Adrenal gland (tissue), 5 donors: Measurements from ENCODE around the gene NF1.

Source experiments
- POLR2A ChIP-seq, 2 donors: fragments of 450-650 bp; IDR thresholded peaks; one replicate each; pipeline ENCODE4 v1.6.1; 2017; ENCODE audit warnings: antibody characterized with exemption in 2 of 2, mild to moderate bottlenecking in 2 of 2, moderate library complexity in 1 of 2
- TF ChIP-seq, protein P1 (sequence below), 6 experiments: fragments of 450-650 bp in 4 of 6; fragments of 200-600 bp in 2 of 6; sonication (generic) in 1 of 6; IDR thresholded peaks; 1 replicate in 5 of 6; 2 replicates in 1 of 6; pipeline versions ENCODE4 v1.5.1 to v1.8.0; 2016 to 2021; ENCODE audit warnings: antibody characterized with exemption in 6 of 6, mild to moderate bottlenecking in 2 of 6, moderate library complexity in 1 of 6
- donor health status: DM: no; HTN: no; CAD: no.

DNA sequence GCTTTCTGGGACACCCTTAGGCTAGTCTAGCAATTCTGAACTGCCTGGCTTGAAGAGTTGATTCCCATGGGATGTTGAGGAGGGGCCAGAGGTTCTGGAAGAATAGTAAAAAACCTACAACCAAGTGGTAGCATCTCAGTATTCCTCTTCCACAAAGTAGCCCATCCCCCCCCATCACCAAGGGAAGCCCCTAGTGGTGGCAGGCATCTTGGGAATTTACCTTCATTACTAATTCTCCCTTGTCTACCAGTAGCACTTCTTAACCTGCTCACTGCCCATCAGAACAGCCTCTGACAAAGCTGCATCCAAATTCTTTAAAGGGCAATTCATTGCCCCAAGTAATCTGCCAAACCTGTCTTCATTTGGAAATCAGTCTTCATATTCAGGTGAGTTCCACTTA, 283.9 kb downstream of the NF1 start:
- TF ChIP-seq POLR2A (IDR thresholded peaks at IDR 0.05), result no peak
- TF ChIP-seq, protein P1, sequence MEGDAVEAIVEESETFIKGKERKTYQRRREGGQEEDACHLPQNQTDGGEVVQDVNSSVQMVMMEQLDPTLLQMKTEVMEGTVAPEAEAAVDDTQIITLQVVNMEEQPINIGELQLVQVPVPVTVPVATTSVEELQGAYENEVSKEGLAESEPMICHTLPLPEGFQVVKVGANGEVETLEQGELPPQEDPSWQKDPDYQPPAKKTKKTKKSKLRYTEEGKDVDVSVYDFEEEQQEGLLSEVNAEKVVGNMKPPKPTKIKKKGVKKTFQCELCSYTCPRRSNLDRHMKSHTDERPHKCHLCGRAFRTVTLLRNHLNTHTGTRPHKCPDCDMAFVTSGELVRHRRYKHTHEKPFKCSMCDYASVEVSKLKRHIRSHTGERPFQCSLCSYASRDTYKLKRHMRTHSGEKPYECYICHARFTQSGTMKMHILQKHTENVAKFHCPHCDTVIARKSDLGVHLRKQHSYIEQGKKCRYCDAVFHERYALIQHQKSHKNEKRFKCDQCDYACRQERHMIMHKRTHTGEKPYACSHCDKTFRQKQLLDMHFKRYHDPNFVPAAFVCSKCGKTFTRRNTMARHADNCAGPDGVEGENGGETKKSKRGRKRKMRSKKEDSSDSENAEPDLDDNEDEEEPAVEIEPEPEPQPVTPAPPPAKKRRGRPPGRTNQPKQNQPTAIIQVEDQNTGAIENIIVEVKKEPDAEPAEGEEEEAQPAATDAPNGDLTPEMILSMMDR (IDR thresholded peaks at IDR 0.05), result no peak
